ES-I3 (cell line): ENCODE measurements around the gene POU6F1.

Experiments used
- H3K36me3 ChIP-seq: 2 replicates; pipeline ENCODE4 v1.6.1; 2013; ENCODE audit warnings: mild to moderate bottlenecking, low read length, control low read depth, moderate library complexity; ENCODE audit not compliant: insufficient read depth
- H3K4me1 ChIP-seq: 2 replicates; pipeline ENCODE4 v1.6.1; 2013; ENCODE audit warnings: mild to moderate bottlenecking, control low read depth, low read length; ENCODE audit not compliant: insufficient read depth
- H3K9ac ChIP-seq: 2 replicates; pipeline ENCODE4 v1.6.1; 2013; ENCODE audit warnings: low read depth, mild to moderate bottlenecking, low read length, moderate library complexity
- H3K9me3 ChIP-seq: 2 replicates; pipeline ENCODE4 v1.6.1; 2013; ENCODE audit warnings: mild to moderate bottlenecking, low read length, moderate library complexity; ENCODE audit not compliant: control insufficient read depth, insufficient read depth

Gene POU6F1

GRCh38 chr12:51197736-51198567, 19.9 kb downstream of the POU6F1 start:
- no peaks in the 10 kb centered on the region for H3K4me1 ChIP-seq
- H3K9me3 ChIP-seq: no peaks in the 10 kb centered on the region
- no peaks in the 10 kb centered on the region; the same call in 1 of the 2 replicates for H3K36me3 ChIP-seq
- H3K9ac ChIP-seq: no peak overlapping the region

- H3K9me3 ChIP-seq: no peaks in the 10 kb centered on the region
- no peaks in the 10 kb centered on the region for H3K4me1 ChIP-seq
- no peak overlapping the region for H3K9ac ChIP-seq
- H3K36me3 ChIP-seq: no peaks in the 10 kb centered on the region; the same call in 1 of the 2 replicates
Observed at GRCh38 chr12:51196547-51196946, 21.3 kb downstream of the POU6F1 start.

- Histone ChIP-seq H3K9ac (no peak overlapping the region), H3K4me1 (no peaks in the 10 kb centered on the region), H3K36me3 (no peaks in the 10 kb centered on the region; the same call in 1 of the 2 replicates), H3K9me3 (no peaks in the 10 kb centered on the region)
Observed at GRCh38 chr12:51195841-51196240, 22.0 kb downstream of the POU6F1 start.

GRCh38 chr12:51192284-51192671, 25.6 kb downstream of the POU6F1 start:
- no peaks in the 10 kb centered on the region for H3K36me3 ChIP-seq
- no peak overlapping the region for H3K9ac ChIP-seq
- H3K9me3 ChIP-seq: no peaks in the 10 kb centered on the region
- H3K4me1 ChIP-seq: no peaks in the 10 kb centered on the region; the same call in 1 of the 2 replicates

GRCh38 chr12:51191516-51192283, 26.2 kb downstream of the POU6F1 start:
- Histone ChIP-seq H3K4me1 (no peaks in the 10 kb centered on the region; the same call in 1 of the 2 replicates), H3K9me3 (no peaks in the 10 kb centered on the region), H3K9ac (no peak overlapping the region), H3K36me3 (no peaks in the 10 kb centered on the region)

- Histone ChIP-seq H3K4me1 (no peaks in the 10 kb centered on the region; the same call in 1 of the 2 replicates), H3K9me3 (no peaks in the 10 kb centered on the region), H3K9ac (no peak overlapping the region), H3K36me3 (no peaks in the 10 kb centered on the region)
Observed at GRCh38 chr12:51190820-51191219, 27.0 kb downstream of the POU6F1 start.

- Histone ChIP-seq H3K36me3 (no peaks in the 10 kb centered on the region), H3K4me1 (no peaks in the 10 kb centered on the region; the same call in 1 of the 2 replicates), H3K9ac (no peak overlapping the region), H3K9me3 (no peaks in the 10 kb centered on the region)
Observed at GRCh38 chr12:51189790-51190355, 28.0 kb downstream of the POU6F1 start.

- H3K4me1 ChIP-seq: no peaks in the 10 kb centered on the region; the same call in 1 of the 2 replicates
Observed at GRCh38 chr12:51188359-51189051, 29.4 kb downstream of the POU6F1 start.

GRCh38 chr12:51187370-51187987, 30.4 kb downstream of the POU6F1 start:
- Histone ChIP-seq H3K9me3 (no peaks in the 10 kb centered on the region), H3K9ac (no peak overlapping the region), H3K4me1 (no peaks in the 10 kb centered on the region; the same call in 1 of the 2 replicates), H3K36me3 (no peaks in the 10 kb centered on the region)

More at GRCh38 chr12:51188359-51189051, 29.4 kb downstream of the POU6F1 start:
- H3K9me3 ChIP-seq: no peaks in the 10 kb centered on the region
- H3K36me3 ChIP-seq: no peaks in the 10 kb centered on the region
- no peak overlapping the region for H3K9ac ChIP-seq

GRCh38 chr12:51186465-51187085, 31.3 kb downstream of the POU6F1 start:
- no peaks in the 10 kb centered on the region for H3K9me3 ChIP-seq
- H3K9ac ChIP-seq: no peak overlapping the region
- no peaks in the 10 kb centered on the region; the same call in 1 of the 2 replicates for H3K4me1 ChIP-seq
- no peaks in the 10 kb centered on the region for H3K36me3 ChIP-seq

GRCh38 chr12:51185171-51185717, 32.6 kb downstream of the POU6F1 start:
- Histone ChIP-seq H3K9ac (no peak overlapping the region), H3K4me1 (no peaks in the 10 kb centered on the region; the same call in 1 of the 2 replicates), H3K9me3 (no peaks in the 10 kb centered on the region), H3K36me3 (no peaks in the 10 kb centered on the region)

GRCh38 chr12:51183816-51184215, 34.0 kb downstream of the POU6F1 start:
- H3K9me3 ChIP-seq: no peaks in the 10 kb centered on the region
- H3K9ac ChIP-seq: no peak overlapping the region
- H3K36me3 ChIP-seq: no peaks in the 10 kb centered on the region
- no peaks in the 10 kb centered on the region; the same call in 1 of the 2 replicates for H3K4me1 ChIP-seq

- Histone ChIP-seq H3K4me1 (no peaks in the 10 kb centered on the region; the same call in 1 of the 2 replicates), H3K36me3 (no peaks in the 10 kb centered on the region), H3K9ac (no peak overlapping the region), H3K9me3 (no peaks in the 10 kb centered on the region)
Observed at GRCh38 chr12:51183349-51183748, 34.5 kb downstream of the POU6F1 start.
